AG04449 (cell line): ENCODE data around the gene AVL9.

ENCODE experiments used
- CTCF ChIA-PET: fragments of 350-600 bp; formaldehyde crosslinking; extraction: SDS; loops from one replicate; lab custom pipeline; 2021; ENCODE audit warnings: antibody characterized with exemption; lab: Yijun Ruan, JAX
- POLR2A ChIA-PET: fragments of 400-600, 350-600 bp; formaldehyde crosslinking; extraction: SDS; loops from one replicate; lab custom pipeline; 2020; ENCODE audit warnings: antibody characterized with exemption, inconsistent platforms; lab: Yijun Ruan, JAX
- DNase-seq: peaks from one replicate; pipeline ENCODE4 v3.0.0-alpha.2; 2010; ENCODE audit warnings: low read depth, low spot score
- H3K4me3 ChIP-seq: 2 replicates; pipeline ENCODE4 v1.5.1; 2011; ENCODE audit warnings: low read depth, mild to moderate bottlenecking, control low read depth, low read length
- TF ChIP-seq, protein P1 (sequence below): IDR thresholded peaks from one replicate; pipeline ENCODE4 v1.5.1; 2011; ENCODE audit warnings: mild to moderate bottlenecking, moderate library complexity, low read length, control low read depth, inconsistent platforms; ENCODE audit not compliant: insufficient read depth; ENCODE audit errors: missing control alignments

AVL9 gene

DNA sequence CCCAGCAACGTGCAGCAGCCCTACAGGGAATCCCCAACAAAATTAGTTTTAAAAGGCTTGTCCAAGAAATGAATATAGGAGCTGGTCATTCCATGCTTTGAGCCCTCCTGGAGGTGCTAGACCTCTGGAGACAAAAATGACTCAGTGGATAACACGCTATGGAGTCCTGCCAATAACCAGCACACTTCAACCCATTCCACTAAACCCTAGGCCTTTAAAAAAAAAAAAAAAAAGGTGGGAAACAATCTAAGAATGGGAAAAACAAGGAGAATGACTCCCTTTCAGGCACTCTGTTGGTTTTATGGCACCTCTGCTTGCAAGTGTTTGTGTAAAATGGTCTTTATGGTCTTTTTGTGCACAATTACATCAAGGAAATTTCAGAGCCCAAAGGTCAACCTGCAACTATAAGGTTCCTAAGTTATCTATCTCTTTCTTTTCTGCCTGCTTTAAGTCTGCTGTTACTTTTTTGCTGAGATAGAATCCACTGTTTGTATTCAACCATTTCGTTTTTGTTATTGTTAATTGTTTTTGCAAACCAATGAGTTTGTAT lies 21.3 kb downstream of the AVL9 start:
- ChIA-PET POLR2A (no interaction called here), CTCF (no interaction called here)
- no peak overlapping the region for H3K4me3 ChIP-seq
- TF ChIP-seq, protein P1, sequence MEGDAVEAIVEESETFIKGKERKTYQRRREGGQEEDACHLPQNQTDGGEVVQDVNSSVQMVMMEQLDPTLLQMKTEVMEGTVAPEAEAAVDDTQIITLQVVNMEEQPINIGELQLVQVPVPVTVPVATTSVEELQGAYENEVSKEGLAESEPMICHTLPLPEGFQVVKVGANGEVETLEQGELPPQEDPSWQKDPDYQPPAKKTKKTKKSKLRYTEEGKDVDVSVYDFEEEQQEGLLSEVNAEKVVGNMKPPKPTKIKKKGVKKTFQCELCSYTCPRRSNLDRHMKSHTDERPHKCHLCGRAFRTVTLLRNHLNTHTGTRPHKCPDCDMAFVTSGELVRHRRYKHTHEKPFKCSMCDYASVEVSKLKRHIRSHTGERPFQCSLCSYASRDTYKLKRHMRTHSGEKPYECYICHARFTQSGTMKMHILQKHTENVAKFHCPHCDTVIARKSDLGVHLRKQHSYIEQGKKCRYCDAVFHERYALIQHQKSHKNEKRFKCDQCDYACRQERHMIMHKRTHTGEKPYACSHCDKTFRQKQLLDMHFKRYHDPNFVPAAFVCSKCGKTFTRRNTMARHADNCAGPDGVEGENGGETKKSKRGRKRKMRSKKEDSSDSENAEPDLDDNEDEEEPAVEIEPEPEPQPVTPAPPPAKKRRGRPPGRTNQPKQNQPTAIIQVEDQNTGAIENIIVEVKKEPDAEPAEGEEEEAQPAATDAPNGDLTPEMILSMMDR, result no peak
- DNase-seq, result no peak

GRCh38 chr7:32518534-32519140 lies 23.3 kb downstream of the AVL9 start:
- POLR2A ChIA-PET, result no interaction called here
- TF ChIP-seq, protein P1, result no peak
- CTCF ChIA-PET, result interaction anchor here (1.1 kb wide), 1 partner anchor 12 kb away, joined by 3 read pairs; no protein-coding TSS in a partner anchor
- no peak overlapping the region for H3K4me3 ChIP-seq
- no peak for DNase-seq

DNA sequence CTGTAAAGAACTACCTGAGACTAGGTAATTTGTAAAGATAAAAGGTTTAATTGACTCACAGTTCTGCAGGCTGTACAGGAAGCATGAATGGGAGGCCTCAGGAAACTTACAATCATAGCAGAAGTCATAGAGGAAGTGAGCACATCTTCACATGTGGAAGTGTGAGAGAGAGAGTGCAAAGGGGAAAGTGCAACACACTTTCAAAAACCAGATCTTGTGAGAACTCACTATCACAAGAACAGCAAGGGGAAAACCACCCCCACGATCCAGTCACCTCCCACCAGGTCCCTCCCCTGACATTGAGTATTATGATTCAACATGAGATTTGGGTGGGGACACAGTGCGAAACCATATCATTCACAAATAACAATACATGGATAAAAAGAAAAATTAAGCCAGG lies 24.5 kb downstream of the AVL9 start:
- ChIA-PET CTCF (no interaction called here), POLR2A (no interaction called here)
- TF ChIP-seq, protein P1, result no peak
- no peak overlapping the region for H3K4me3 ChIP-seq
- no peak for DNase-seq

DNA sequence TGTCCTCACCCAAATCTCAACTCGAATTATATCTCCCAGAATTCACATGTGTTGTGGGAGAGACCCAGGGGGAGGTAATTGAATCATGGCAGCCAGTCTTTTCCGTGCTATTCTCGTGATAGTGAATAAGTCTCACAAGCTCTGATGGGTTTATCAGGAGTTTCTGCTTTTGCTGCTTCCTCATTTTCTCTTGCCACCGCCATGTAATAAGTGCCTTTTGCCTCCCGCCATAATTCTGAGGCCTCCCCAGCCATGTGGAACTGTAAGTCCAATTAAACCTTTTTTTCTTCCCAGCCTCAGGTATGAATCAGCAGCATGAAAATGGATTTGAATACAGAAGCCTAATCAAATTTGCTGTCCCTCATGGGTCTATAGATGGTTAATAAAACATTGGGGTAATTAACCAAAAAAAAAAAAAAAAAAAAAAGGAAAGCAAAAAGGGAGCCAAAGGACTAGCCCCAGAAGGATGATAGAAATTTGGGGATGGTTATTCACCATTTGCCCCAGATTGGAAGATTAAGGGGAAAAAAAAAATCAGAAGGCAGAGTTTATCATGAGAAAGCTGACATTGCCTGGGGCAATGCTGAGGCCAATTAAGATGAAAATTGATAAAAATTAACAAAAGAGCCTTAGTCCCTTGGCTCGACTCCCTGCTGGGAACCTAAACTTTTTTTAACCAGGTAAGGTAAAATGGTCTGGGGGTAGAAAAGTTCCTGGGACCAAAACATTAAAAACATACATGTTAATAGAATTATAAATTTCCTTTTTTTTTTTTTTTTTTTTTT lies 27.6 kb downstream of the AVL9 start:
- TF ChIP-seq, protein P1, result no peak
- no peak overlapping the region for H3K4me3 ChIP-seq
- no peak for DNase-seq
- POLR2A ChIA-PET, result no interaction called here
- CTCF ChIA-PET, result no interaction called here

- TF ChIP-seq, protein P1, result no peak
- ChIA-PET POLR2A (no interaction called here), CTCF (no interaction called here)
- no peak overlapping the region for H3K4me3 ChIP-seq
- DNase-seq, result no peak
Measured at GRCh38 chr7:32524631-32525030, 29.3 kb downstream of the AVL9 start.

DNA sequence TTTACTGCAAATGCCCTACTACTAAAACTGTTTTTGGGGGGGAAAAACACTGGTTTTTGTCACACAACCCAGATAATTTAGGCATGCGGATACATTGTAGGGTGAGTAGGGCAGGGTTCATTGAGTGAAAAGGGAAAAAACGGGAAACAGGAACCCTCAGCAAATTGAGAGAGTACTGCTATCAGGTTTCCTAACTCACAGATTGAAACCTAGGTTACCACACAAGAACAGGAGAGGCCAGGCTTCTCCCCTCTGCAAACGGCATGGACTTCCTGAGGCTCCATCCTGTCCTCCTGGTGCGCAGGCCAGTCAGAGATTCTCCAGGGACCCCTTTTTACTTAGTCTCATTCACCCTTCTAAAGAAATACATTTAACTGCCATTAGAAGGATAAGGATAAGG lies 30.6 kb downstream of the AVL9 start:
- ChIA-PET POLR2A (no interaction called here), CTCF (no interaction called here)
- DNase-seq, result no peak
- TF ChIP-seq, protein P1, result no peak
- no peak overlapping the region for H3K4me3 ChIP-seq
